ENCODE data around the gene ESR1. TPM values are rescaled to one million over a fixed set of nuclear protein-coding genes. Genes with fewer than 3 reads are reported as not detected.

The ESR1 gene
- total RNA-seq, 4 donors from 2014 or later = 29.1 to 225 (median 141) TPM

- Histone ChIP-seq H3K4me1 (no peaks in the 10 kb centered on the region), H3K9me3 (no peaks in the 10 kb centered on the region), H3K27me3 (no peaks in the 10 kb centered on the region), H3K36me3 (no peaks in the 10 kb centered on the region), H3K4me3 (peak overlapping the region; percentile 12 to 44), H3K27ac (peak overlapping the region; percentile 95 to 99)
- intact Hi-C loops (cut with DNase I; ENCODE audit: low total_unique reads) = no loop called here
- peak; percentile 23 to 54 for DNase-seq
- TF ChIP-seq POLR2A (IDR thresholded peaks at IDR 0.05) = no peak
- TF ChIP-seq, protein P1, sequence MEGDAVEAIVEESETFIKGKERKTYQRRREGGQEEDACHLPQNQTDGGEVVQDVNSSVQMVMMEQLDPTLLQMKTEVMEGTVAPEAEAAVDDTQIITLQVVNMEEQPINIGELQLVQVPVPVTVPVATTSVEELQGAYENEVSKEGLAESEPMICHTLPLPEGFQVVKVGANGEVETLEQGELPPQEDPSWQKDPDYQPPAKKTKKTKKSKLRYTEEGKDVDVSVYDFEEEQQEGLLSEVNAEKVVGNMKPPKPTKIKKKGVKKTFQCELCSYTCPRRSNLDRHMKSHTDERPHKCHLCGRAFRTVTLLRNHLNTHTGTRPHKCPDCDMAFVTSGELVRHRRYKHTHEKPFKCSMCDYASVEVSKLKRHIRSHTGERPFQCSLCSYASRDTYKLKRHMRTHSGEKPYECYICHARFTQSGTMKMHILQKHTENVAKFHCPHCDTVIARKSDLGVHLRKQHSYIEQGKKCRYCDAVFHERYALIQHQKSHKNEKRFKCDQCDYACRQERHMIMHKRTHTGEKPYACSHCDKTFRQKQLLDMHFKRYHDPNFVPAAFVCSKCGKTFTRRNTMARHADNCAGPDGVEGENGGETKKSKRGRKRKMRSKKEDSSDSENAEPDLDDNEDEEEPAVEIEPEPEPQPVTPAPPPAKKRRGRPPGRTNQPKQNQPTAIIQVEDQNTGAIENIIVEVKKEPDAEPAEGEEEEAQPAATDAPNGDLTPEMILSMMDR (IDR thresholded peaks at IDR 0.05) = no peak
Measured at GRCh38 chr6:151813858-151814257, 6.4 kb downstream of the ESR1 start.

DNA sequence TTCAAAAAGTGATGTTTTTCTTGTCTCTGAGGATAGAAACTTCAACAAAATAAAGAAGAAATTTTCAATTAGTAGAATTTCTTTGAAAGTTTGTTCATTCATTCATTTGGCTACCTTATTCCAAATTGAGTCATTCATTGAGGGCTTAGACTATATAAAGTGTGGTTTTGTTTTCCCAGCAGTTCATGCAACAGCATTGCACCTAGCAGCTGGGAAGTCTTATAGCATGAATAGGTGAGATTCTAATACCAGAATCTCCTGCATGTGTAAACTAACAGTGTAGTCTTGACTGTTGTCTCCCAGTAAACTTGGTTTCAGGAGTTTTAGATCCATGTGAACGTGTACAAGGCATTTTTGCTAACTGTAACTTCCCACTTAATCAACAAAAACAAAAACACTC lies 7.1 kb downstream of the ESR1 start:
- Histone ChIP-seq H3K27ac (peak overlapping the region; percentile 95 to 99), H3K4me3 (peak overlapping the region; percentile 12 to 44), H3K36me3 (no peaks in the 10 kb centered on the region), H3K4me1 (peaks cover 0 to 4% of the 10 kb centered on the region in 2 donors), H3K9me3 (no peaks in the 10 kb centered on the region), H3K27me3 (no peaks in the 10 kb centered on the region)
- intact Hi-C loops (cut with DNase I; ENCODE audit: low total_unique reads) = no loop called here
- no peak for TF ChIP-seq POLR2A (IDR thresholded peaks at IDR 0.05)
- TF ChIP-seq, protein P1 (IDR thresholded peaks at IDR 0.05) = no peak
- no peak for DNase-seq

DNA sequence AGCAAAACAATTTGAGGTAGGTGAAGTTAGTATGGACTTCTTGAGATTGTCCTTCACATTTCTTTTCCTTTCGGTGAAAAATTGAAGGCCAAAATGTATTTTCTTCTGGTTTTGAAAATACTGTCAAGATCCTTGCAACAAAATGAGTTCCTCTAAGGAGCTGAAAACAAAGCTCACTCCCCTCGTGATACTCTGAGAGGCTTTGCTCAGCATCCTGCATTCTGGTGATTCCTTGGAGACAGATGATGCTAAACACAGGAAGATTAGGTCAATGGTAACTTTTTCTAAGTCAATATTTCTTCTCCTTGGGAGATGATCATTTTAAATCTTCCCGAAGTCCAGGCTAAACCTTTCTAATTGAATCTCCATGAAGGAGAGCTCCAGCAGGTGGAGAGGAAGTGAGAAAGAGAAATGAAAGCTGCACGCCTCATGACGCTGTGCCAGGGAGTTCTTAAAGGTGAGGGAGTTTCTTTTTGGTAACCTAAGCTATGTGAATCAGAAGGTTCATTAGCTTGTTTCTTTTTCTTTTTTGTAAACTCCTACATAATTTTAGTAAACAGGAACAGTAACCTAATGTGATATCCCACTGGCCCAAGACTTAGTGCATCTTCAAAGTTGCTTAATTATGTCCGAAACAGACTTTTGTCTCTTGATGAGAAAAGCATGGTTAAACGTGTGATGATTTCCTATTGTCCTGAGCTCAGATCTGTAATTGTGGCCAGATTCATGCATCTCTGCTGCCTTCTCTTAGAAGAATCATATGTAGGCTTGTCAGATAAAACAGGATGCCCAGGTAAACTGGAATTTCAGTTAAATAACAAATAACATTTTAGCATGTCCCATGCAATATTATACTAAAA lies 15.0 kb downstream of the ESR1 start:
- TF ChIP-seq, protein P1 (IDR thresholded peaks at IDR 0.05) = no peak
- TF ChIP-seq POLR2A (IDR thresholded peaks at IDR 0.05) = no peak
- H3K27ac ChIP-seq = peak overlapping the region; percentile 38 to 99
- H3K4me1 ChIP-seq = peaks cover 0 to 11% of the 10 kb centered on the region in 2 donors
- no peak overlapping the region for H3K4me3 ChIP-seq
- intact Hi-C loops (cut with DNase I; ENCODE audit: low total_unique reads) = no loop called here
- no peaks in the 10 kb centered on the region for H3K27me3 ChIP-seq
- H3K9me3 ChIP-seq = no peaks in the 10 kb centered on the region
- DNase-seq = no peak
- H3K36me3 ChIP-seq = no peaks in the 10 kb centered on the region

- no peaks in the 10 kb centered on the region for H3K27me3 ChIP-seq
- TF ChIP-seq, protein P1 (IDR thresholded peaks at IDR 0.05) = no peak
- no peak for TF ChIP-seq POLR2A (IDR thresholded peaks at IDR 0.05)
- H3K27ac ChIP-seq = peak overlapping the region in 1 of 2 donors; percentile 20
- DNase-seq = no peak
- no peaks in the 10 kb centered on the region for H3K4me1 ChIP-seq
- H3K4me3 ChIP-seq = no peak overlapping the region
- intact Hi-C loops (cut with DNase I; ENCODE audit: low total_unique reads) = no loop called here
- no peaks in the 10 kb centered on the region for H3K9me3 ChIP-seq
- H3K36me3 ChIP-seq = no peaks in the 10 kb centered on the region
Measured at GRCh38 chr6:151826517-151827142, 19.1 kb downstream of the ESR1 start.

- Histone ChIP-seq H3K27ac (no peak overlapping the region), H3K4me1 (peaks cover 0 to 5% of the 10 kb centered on the region in 2 donors), H3K36me3 (no peaks in the 10 kb centered on the region), H3K4me3 (no peak overlapping the region), H3K27me3 (no peaks in the 10 kb centered on the region), H3K9me3 (no peaks in the 10 kb centered on the region)
- TF ChIP-seq POLR2A (IDR thresholded peaks at IDR 0.05) = no peak
- TF ChIP-seq, protein P1 (IDR thresholded peaks at IDR 0.05) = no peak
- no peak for DNase-seq
- intact Hi-C loops (cut with DNase I; ENCODE audit: low total_unique reads) = no loop called here
Measured at GRCh38 chr6:151832710-151833109, 25.2 kb downstream of the ESR1 start.

Data from uterus (tissue), 4 donors.